Fibroblast of villous mesenchyme (primary cell): Measurements from ENCODE around the gene DOCK9. TPM values are rescaled to one million over a fixed set of nuclear protein-coding genes. Genes with fewer than 3 reads are reported as not detected.

Source experiments
- DNase-seq: peaks from one replicate; pipeline ENCODE4 v3.0.0-alpha.2; 2010; ENCODE audit warnings: low read depth
- H3K4me3 ChIP-seq: 2 replicates; pipeline ENCODE4 v1.5.1; 2011; ENCODE audit warnings: low read depth, mild to moderate bottlenecking, low read length
- CTCF ChIP-seq: IDR thresholded peaks from 2 replicates; pipeline ENCODE4 v1.5.1; 2012; ENCODE audit warnings: low read depth, mild to moderate bottlenecking, low read length; ENCODE audit not compliant: insufficient read depth
- total RNA-seq: library from RNA; depleted of rRNA; stranded (reverse); fragments of >200 nt; gene quantifications from 2 replicates; pipeline ENCODE4 v1.2.3, GENCODE V29; 2012

DOCK9 gene
- total RNA-seq, 1 donor: 14.7 TPM

GRCh38 chr13:99004978-99005377 lies 27.1 kb upstream of the DOCK9 start:
- DNase-seq: no peak
- TF ChIP-seq CTCF: no peak
- H3K4me3 ChIP-seq: no peak overlapping the region

GRCh38 chr13:99003851-99004471 lies 26.1 kb upstream of the DOCK9 start:
- no peak for DNase-seq
- no peak for TF ChIP-seq CTCF
- no peak overlapping the region for H3K4me3 ChIP-seq

GRCh38 chr13:99003186-99003585 lies 25.3 kb upstream of the DOCK9 start:
- no peak overlapping the region for H3K4me3 ChIP-seq
- DNase-seq: no peak
- no peak for TF ChIP-seq CTCF

- no peak for TF ChIP-seq CTCF
- no peak for DNase-seq
- no peak overlapping the region for H3K4me3 ChIP-seq
Measured at GRCh38 chr13:99002172-99002710, 24.4 kb upstream of the DOCK9 start.

GRCh38 chr13:99000137-99000536 lies 22.3 kb upstream of the DOCK9 start:
- no peak for TF ChIP-seq CTCF
- H3K4me3 ChIP-seq: no peak overlapping the region
- no peak for DNase-seq

GRCh38 chr13:98999639-98999952 lies 21.7 kb upstream of the DOCK9 start:
- no peak overlapping the region for H3K4me3 ChIP-seq
- no peak for TF ChIP-seq CTCF
- DNase-seq: no peak
